K562 (cell line): ENCODE data around the gene FEM1B. TPM values are rescaled to one million over a fixed set of nuclear protein-coding genes. Genes with fewer than 3 reads are reported as not detected.

Source experiments
- ARID2 ChIP-seq: fragments of 450-650 bp; IDR thresholded peaks from 2 replicates; pipeline ENCODE4 v1.6.1; 2017; ENCODE audit warnings: antibody characterized with exemption, mild to moderate bottlenecking
- HEY1 ChIP-seq: fragments of 250-450 bp; sonication (Bioruptor Pico); IDR thresholded peaks from 2 replicates; pipeline ENCODE4 v1.5.0; 2020; ENCODE audit warnings: mild to moderate bottlenecking, moderate library complexity, borderline replicate concordance
- HNRNPK ChIP-seq: fragments of 200-400 bp; formaldehyde crosslinking; IDR thresholded peaks from one replicate; pipeline ENCODE4 v1.6.1; 2018; ENCODE audit warnings: mild to moderate bottlenecking, low read depth, low read length; ENCODE audit not compliant: poor library complexity, severe bottlenecking
- HNRNPLL ChIP-seq: fragments of 200-400 bp; formaldehyde crosslinking; IDR thresholded peaks from 2 replicates; pipeline ENCODE4 v1.6.1; 2017; ENCODE audit warnings: low read length, low read depth, mild to moderate bottlenecking; ENCODE audit not compliant: poor library complexity, severe bottlenecking
- MITF ChIP-seq: IDR thresholded peaks from 2 replicates; pipeline ENCODE4 v1.6.1; 2014; ENCODE audit warnings: antibody characterized with exemption
- NFATC3 ChIP-seq: fragments of 450-650 bp; IDR thresholded peaks from 2 replicates; pipeline ENCODE4 v1.6.1; 2017; ENCODE audit warnings: mild to moderate bottlenecking
- RBM25 ChIP-seq: fragments of 200-400 bp; formaldehyde crosslinking; IDR thresholded peaks from 2 replicates; pipeline ENCODE4 v1.6.1; 2018; ENCODE audit warnings: low read length, low read depth, moderate library complexity; ENCODE audit not compliant: severe bottlenecking
- SOX6 ChIP-seq: fragments of 450-650 bp; IDR thresholded peaks from 2 replicates; pipeline ENCODE4 v1.6.1; 2014; ENCODE audit warnings: mild to moderate bottlenecking
- STAT5B ChIP-seq: fragments of 250-450 bp; sonication (Bioruptor Pico); IDR thresholded peaks from 2 replicates; pipeline ENCODE4 v1.8.0; 2021; ENCODE audit warnings: mild to moderate bottlenecking, inconsistent platforms
- TAF1 ChIP-seq: IDR thresholded peaks from 2 replicates; pipeline ENCODE4 v1.6.1; 2011; ENCODE audit warnings: mild to moderate bottlenecking, low read length, moderate library complexity; ENCODE audit not compliant: insufficient read depth, control insufficient read depth, severe bottlenecking; ENCODE audit errors: extremely low read depth
- THRB ChIP-seq: fragments of 450-650 bp; formaldehyde crosslinking; conservative IDR thresholded peaks from 2 replicates; pipeline ENCODE4 v1.4.0; 2022; ENCODE audit warnings: mild to moderate bottlenecking, missing genetic modification characterization
- TOE1 ChIP-seq, 2 experiments: fragments of 450-650 bp in 1 of 2; sonication (generic) in 1 of 2; formaldehyde crosslinking in 1 of 2; IDR thresholded peaks; 2 replicates each; pipeline versions ENCODE4 v1.7.1 to v1.8.0; 2016 to 2022; ENCODE audit warnings: borderline replicate concordance in 2 of 2, mild to moderate bottlenecking in 2 of 2, antibody characterized with exemption in 1 of 2, inconsistent platforms in 1 of 2, low read depth in 1 of 2, missing genetic modification reagents in 1 of 2, moderate library complexity in 1 of 2
- ZNF184 ChIP-seq: sonication (generic); formaldehyde crosslinking; IDR thresholded peaks from 2 replicates; pipeline ENCODE4 v1.5.0; 2020; ENCODE audit warnings: missing genetic modification reagents
- ZNF24 ChIP-seq: fragments of 450-650 bp; IDR thresholded peaks from 2 replicates; pipeline ENCODE4 v1.6.1; 2016
- ZNF408 ChIP-seq: fragments of 250-450 bp; sonication (Bioruptor Pico); IDR thresholded peaks from 2 replicates; pipeline ENCODE4 v1.4.0; 2020; ENCODE audit warnings: low read depth, mild to moderate bottlenecking, moderate library complexity
- ZSCAN29 ChIP-seq: fragments of 450-650 bp; IDR thresholded peaks from 2 replicates; pipeline ENCODE4 v1.6.1; 2017
- polyA plus RNA-seq, 8 experiments: library from polyadenylated mRNA; depleted of rRNA in 4 of 8; stranded (reverse) in 5 of 8; unstranded in 3 of 8; fragments of >200 nt; fragmentation: Nextera tagmentation in 2 of 8; fragmentation: Illumina TruSeq in 1 of 8; extraction: Ambion mirVana in 2 of 8; extraction: Trizol in 1 of 8; gene quantifications; 2 replicates each; pipeline versions ENCODE4 v1.2.1 to v1.2.3, GENCODE V29; 2011 to 2014; ENCODE audit warnings: inconsistent platforms in 1 of 8, missing spikeins in 1 of 8
- total RNA-seq, 7 experiments: library from RNA; depleted of rRNA in 6 of 7; stranded (reverse); fragments of >200 nt in 6 of 7; fragmentation: Illumina TruSeq in 2 of 7; extraction: Trizol in 2 of 7; gene quantifications; 2 replicates each; pipeline versions ENCODE4 v1.2.1 to v1.2.3, GENCODE V29; 2011 to 2021; ENCODE audit warnings: low replicate concordance in 1 of 7
- TF ChIP-seq, protein P1 (sequence below), 2 experiments: fragments of 450-650 bp in 1 of 2; IDR thresholded peaks; 2 replicates each; pipeline ENCODE4 v1.6.1; 2011 to 2017; ENCODE audit warnings: low read depth in 2 of 2, antibody characterized with exemption in 1 of 2, borderline replicate concordance in 1 of 2, low read length in 1 of 2, mild to moderate bottlenecking in 1 of 2, mixed read lengths in 1 of 2; ENCODE audit not compliant: control insufficient read depth in 1 of 2
- TF ChIP-seq, protein P2 (sequence below): fragments of 150-350 bp; conservative IDR thresholded peaks from 2 replicates; pipeline ENCODE4 v1.6.1; 2014; ENCODE audit warnings: low read length

The FEM1B gene
- total and polyA plus RNA-seq, 9 of the 15 experiments (the other 6 are each of a cell fraction or from before 2014, with no cell fraction given) = 5.9 to 61.6 (median 20.1) TPM

GRCh38 chr15:68229386-68230156 is 48.0 kb upstream of the FEM1B start, which contains the start of gene CLN6 (continued):
- TF ChIP-seq THRB (no peak), HEY1 (no peak), SOX6 (peak; percentile 38; the same call in 1 of the 2 replicates), HNRNPK (peak; percentile 79), ZNF24 (no peak), ZNF184 (CRISPR knock-in tag) (no peak), STAT5B (CRISPR knock-in tag) (no peak), RBM25 (peak; percentile 40), ZSCAN29 (no peak), TAF1 (peak; percentile 65), MITF (peak; percentile 72), HNRNPLL (peak; percentile 23), ARID2 (peak; percentile 10; the same call in 1 of the 2 replicates), ZNF408 (CRISPR knock-in tag) (no peak), NFATC3 (no peak), TOE1 (IDR thresholded peaks at IDR 0.05; ENCODE audit: borderline replicate concordance) (peak; percentile 60; the same call in 1 of the 2 replicates), TOE1 (CRISPR knock-in tag; IDR thresholded peaks at IDR 0.05; ENCODE audit: borderline replicate concordance, low read depth) (no peak)
- TF ChIP-seq, protein P1, sequence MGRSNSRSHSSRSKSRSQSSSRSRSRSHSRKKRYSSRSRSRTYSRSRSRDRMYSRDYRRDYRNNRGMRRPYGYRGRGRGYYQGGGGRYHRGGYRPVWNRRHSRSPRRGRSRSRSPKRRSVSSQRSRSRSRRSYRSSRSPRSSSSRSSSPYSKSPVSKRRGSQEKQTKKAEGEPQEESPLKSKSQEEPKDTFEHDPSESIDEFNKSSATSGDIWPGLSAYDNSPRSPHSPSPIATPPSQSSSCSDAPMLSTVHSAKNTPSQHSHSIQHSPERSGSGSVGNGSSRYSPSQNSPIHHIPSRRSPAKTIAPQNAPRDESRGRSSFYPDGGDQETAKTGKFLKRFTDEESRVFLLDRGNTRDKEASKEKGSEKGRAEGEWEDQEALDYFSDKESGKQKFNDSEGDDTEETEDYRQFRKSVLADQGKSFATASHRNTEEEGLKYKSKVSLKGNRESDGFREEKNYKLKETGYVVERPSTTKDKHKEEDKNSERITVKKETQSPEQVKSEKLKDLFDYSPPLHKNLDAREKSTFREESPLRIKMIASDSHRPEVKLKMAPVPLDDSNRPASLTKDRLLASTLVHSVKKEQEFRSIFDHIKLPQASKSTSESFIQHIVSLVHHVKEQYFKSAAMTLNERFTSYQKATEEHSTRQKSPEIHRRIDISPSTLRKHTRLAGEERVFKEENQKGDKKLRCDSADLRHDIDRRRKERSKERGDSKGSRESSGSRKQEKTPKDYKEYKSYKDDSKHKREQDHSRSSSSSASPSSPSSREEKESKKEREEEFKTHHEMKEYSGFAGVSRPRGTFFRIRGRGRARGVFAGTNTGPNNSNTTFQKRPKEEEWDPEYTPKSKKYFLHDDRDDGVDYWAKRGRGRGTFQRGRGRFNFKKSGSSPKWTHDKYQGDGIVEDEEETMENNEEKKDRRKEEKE (IDR thresholded peaks at IDR 0.05; ENCODE audit: borderline replicate concordance in 1 of 2, control insufficient read depth in 1 of 2, low read depth in 2 of 2, low read length in 1 of 2) = no peak
- TF ChIP-seq, protein P2, sequence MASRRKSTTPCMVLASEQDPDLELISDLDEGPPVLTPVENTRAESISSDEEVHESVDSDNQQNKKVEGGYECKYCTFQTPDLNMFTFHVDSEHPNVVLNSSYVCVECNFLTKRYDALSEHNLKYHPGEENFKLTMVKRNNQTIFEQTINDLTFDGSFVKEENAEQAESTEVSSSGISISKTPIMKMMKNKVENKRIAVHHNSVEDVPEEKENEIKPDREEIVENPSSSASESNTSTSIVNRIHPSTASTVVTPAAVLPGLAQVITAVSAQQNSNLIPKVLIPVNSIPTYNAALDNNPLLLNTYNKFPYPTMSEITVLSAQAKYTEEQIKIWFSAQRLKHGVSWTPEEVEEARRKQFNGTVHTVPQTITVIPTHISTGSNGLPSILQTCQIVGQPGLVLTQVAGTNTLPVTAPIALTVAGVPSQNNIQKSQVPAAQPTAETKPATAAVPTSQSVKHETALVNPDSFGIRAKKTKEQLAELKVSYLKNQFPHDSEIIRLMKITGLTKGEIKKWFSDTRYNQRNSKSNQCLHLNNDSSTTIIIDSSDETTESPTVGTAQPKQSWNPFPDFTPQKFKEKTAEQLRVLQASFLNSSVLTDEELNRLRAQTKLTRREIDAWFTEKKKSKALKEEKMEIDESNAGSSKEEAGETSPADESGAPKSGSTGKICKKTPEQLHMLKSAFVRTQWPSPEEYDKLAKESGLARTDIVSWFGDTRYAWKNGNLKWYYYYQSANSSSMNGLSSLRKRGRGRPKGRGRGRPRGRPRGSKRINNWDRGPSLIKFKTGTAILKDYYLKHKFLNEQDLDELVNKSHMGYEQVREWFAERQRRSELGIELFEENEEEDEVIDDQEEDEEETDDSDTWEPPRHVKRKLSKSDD = no peak
